Raji (cell line): ENCODE data around the gene TTLL6.

ENCODE experiments used
- POLR2A ChIP-seq: IDR thresholded peaks from 2 replicates; pipeline ENCODE4 v1.6.1; 2011; ENCODE audit warnings: low read depth, low read length, control low read depth; ENCODE audit not compliant: insufficient read depth

TTLL6 gene

DNA sequence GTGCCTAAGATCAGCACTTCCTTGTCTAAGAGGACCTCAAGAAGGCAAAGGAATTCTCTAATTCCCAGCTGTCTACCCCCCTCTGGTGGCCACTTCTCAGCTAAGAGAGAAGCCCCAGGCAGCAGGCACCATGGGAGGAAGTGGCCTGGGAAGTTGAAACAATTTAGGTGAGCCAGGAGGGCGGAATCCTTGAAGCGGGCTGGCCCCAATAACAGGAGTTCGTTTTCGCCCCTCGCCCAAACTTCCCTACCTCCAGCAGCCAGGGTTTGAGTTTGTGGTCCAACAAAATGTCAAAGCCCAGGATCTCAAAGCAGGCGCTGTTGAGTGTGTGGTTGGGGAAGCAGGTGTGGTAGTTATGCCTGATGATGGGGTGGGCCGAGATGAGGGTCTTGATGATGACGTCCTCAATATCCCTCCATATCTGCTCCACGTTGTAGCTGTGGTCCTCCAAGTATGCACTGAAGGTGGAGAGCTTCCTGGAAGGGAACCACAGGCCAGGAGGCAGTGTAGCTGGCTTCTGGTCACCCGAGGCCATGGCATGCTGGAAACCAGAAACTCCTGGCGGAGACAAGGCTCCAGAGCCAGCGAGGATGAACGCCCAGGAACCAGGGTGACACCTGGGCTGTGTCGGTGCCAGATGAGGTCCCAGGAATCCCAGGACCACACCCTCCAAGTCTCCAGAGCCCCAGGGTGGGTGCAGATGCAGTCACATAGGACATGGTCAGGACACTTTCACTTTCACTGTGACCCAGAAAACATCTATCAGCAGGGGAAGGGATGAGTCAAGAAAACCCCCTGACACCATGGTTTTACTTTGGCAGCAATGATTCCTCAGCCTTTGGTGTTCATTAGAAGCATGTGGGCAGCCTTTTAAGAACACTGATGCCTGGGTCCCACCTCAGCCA is 25.6 kb downstream of the TTLL6 start:
- no peak for TF ChIP-seq POLR2A

DNA sequence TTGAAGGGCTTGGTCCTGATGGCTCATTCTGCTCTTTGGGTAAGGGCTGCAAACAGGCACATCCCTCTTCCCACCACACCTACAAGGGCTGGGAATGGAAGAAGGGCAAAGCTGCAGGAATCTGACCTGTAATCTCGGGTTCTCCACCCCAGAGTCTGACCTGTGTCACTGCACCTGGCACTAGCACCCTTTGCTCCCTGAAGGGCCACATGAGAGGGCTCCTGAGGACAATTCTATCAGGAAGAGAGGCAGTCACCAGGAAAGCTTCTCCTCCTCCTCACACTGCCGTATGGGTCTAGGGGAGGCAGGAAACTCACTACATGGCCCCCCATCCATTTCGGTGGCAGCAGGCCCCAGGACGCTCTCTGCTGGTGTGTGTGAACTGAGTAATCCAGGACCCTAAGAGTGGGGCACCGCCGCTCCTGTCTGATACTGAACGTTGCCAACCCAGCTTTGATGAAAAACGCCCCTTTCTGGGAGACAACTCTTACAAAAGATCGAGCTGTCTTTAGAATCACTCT is 26.4 kb downstream of the TTLL6 start:
- no peak for TF ChIP-seq POLR2A

DNA sequence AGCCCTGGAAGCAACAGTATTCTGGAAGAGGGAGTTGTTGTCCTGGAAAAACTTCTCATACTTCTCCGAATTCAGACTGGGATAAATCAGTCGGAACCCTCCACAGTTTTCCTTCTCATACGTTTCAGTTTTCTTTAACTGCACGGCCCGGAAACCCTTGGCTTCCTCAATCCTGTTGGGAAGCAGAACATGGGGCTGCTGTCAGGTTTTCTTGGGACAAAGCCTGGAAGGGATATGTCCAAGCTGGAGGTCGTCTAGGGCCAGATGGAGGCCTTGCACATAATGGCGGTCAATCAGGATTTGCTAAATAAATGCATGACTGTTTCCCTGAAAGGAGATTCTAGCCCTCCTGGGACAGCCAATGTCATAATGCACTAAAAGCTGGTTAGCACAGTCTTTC is 29.2 kb downstream of the TTLL6 start:
- TF ChIP-seq POLR2A, result no peak

DNA sequence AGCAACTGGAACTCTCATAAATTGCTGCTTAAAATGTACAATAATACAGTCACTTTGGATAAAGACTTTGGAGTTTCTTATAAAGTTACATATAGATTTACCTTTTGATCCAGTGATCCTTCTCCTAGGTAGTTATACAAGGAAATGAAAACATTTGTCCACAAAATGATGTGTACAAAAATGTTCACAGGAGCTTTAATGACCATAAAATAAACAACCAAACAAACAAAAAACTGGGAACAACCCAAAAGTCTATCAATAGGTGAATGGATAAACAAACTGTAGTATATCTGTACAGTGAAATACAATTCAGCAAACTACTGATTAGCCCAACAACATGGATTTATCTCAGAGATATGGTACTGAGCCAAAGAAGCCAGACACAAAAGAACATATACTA is 37.6 kb downstream of the TTLL6 start:
- no peak for TF ChIP-seq POLR2A

DNA sequence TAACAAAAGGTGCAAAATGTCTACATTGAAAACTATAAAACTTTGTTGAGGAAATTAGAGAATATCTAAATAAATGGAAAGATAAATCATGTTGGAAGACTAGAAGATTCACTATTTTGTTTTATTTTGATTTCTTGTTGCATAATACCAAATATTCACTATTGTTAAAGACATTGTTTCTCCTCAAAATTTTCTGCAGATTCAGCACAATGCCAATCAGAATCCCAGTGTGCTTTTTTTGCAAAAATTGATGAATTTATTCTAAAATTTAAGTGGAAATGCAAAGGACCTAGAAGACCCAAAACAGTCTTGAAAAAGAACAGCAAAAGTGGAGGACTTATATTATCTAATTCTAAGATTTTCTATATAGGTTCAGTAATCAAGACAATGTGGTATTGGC is 40.4 kb downstream of the TTLL6 start:
- no peak for TF ChIP-seq POLR2A

DNA sequence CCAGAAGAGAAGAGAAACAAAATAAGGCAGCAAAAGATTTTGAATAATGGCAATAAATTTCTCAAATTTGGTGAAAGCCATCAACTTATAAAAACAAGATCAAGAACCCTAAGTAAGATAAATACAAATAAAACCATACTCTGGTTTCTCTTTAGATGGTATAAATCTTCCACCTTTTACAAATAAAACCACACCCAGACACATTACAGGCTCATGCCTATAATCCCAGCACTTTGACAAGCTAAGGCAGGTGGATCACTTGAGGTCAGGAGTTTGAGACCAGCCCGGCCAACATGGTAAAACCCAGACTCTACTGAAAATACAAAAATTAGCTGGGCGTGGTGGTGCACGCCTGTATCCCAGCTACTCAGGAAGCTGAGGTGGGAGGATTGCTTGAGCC is 43.8 kb downstream of the TTLL6 start:
- TF ChIP-seq POLR2A, result no peak

DNA sequence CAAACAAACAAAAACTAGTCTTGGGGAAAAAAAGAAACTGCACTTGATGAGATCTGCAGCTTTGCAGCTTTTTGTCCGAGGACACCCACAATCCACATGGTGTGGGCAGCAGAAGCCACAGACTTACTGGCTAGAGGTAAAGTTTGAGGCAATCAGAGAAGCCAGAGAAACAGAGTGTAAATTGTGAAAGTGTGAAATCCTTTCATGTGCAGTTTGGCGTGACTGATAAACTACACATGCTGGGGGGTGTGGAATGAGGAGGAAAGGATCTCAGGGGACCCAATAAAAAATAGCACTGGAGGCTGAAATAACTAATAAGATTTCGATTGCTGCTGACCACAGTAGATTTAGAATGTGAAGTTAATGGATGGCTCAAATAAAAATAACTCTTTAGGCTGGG is 46.1 kb downstream of the TTLL6 start:
- TF ChIP-seq POLR2A, result no peak

DNA sequence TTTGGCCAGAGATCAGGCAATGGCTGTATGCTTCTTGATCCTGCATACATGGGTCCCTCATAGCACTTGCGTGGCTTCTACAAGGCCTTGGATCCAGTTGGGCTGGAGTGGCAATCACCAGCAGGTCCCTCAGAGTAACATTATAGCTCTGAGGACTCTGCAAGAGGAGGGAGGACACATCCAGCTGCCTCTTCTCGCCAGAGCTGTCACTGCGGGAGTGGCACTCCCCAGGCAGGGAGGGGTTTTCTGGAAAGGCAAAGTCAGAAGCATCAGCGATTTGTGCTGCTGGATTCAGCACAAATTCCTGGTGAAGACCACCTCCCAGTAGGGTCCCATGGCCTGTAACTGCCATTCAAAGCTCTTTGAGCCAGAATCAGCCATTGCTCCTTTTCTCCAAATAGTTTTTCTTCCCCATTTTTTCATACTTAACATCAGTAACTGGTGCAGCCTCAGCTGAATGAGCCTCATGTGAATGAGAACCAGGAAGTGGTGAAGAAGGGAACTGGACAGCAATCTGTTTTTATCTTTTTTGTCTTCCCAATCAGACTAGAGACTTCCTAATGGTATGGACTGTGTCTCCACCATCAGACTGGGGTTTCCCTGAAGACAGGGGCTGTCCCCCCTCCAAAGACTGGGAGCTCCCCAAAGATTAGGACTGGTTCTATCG is 47.9 kb downstream of the TTLL6 start:
- no peak for TF ChIP-seq POLR2A

DNA sequence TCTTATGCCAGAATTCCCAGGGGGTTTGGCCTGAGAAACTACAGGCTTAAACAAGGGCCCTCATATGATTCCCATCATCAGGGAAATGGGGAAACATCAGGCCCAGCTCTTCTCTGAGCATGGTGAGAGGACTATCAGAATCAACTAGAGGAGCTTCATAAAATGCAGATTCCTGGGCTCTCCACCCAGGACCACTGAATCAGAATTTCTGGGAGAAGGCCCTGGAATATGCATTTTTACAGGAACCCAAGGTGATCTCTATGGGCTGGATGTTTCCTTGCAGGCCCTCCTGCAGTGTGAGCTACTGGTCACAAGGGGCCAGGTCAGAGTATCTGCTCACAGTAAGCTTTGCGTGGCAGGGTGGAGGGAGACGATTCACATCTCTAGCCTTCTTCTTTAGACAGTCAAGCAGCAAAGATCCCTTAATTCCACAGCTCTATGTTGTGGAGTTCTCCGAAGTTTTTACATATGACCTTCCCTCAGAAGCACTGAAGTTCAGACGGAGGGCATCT is 49.7 kb downstream of the TTLL6 start:
- no peak for TF ChIP-seq POLR2A

DNA sequence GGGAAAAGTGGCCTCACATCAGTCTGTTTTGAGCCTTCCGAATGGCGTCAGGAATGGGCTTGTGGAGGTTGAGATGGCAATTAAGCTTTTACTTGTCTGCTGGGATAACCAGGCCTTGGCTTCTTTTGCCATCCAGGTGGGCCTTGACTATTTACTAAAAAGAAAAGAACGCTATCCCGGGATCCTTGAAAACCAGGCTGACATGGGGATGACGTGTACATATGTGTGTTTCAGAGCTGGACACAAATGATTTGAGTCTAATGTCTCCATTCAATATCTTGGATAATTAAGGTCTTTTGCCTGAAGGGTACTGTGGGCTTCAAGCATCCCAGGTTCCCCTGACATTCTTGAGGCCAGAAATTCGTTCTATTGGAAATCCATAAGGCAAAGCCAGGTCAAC is 55.9 kb downstream of the TTLL6 start:
- no peak for TF ChIP-seq POLR2A

DNA sequence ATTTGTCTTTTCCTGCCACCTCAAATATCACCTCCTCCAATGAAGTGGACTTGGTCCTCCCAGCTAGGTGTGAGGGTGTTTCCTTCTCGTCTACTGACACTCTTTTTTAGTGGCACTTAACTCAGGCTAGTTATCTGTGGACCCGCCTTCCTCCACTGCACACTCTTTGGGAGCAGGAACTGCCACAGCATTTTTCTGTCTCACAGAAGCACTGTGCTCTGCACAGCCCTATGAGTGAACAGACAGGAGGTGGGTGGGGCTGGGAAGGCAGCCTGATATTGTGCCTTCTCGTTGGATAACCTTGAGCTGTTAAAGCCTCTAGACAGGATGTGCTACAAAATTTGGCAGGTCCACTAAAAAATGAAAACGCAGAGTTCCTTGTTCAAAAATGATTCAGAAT is 56.6 kb downstream of the TTLL6 start:
- no peak for TF ChIP-seq POLR2A

DNA sequence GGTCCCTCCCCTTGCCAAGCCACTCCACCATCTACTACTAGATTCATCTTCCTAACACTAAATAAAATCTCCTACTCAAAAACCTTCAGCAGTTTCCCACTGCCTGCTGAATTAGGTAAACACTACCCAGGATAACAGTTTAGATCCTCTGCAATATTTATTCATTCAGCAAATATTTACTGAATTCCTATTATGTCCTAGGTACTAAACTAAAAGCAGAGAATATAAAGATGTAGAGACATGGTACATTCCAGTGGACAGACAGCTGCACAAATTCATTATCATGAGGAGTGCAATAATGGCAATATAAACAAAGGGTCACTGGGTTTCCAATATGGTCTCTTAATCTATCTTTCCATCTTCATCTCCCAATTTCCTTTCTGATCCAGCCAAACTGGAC is 57.7 kb downstream of the TTLL6 start:
- no peak for TF ChIP-seq POLR2A

DNA sequence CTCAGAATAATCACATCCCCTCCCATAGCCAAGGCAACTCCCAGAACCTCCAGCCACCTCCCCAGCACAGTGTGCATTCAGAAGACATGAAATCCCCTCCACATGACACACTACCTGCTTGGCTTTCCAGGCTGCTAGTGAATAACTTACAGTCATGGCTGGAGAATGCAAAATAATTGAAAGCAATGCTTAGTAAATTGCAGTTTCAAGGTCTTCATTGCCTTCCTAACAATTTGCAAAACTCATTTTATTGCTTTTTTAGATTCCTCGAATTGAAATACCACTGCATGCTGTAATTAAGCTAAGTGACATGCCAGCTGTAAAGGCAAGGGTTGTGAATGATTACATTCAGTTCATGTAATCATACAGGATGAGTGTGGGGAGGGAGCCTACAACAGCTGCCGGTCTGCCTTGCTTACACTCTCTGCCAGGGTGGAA is 59.5 kb downstream of the TTLL6 start:
- no peak for TF ChIP-seq POLR2A

DNA sequence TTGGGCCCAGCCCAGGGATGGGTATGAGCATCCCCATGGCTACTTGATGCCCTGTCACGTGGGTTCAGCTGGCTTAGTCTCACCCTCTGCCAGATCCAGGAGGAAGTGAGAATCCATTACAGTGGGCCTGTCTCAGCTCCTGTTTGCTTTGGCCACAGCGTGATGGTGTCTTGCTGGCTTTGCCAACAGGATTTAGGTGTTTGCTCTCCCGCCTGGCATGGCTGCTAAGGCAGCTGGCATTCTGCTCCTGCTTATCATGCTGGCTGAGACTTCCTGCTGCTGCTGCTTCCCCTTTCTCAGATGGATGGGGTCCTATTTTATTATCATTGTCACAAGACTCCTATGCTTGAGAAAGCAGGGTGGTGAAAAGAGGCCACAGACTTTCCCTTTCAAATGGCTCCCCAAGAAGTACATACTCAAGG is 60.2 kb downstream of the TTLL6 start:
- no peak for TF ChIP-seq POLR2A

DNA sequence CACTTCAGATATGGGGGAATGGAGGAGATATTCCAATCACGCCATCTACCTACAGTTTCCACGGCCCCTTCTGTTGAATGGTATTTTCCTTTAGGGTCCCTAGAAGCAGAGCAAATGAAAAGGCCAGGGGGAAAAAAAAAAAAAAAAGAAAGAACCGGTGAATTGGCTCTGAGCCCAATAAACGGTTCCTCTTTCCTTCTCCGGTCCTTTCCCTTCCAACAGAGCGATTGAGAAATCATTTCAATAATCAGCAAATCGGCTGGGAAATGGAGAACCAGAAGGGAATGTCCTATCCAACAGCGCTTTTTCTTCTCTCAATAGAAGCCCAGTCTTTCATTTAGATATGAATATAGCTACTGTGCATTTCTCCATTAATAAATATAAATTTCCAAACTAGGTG is 61.7 kb downstream of the TTLL6 start:
- TF ChIP-seq POLR2A, result no peak

DNA sequence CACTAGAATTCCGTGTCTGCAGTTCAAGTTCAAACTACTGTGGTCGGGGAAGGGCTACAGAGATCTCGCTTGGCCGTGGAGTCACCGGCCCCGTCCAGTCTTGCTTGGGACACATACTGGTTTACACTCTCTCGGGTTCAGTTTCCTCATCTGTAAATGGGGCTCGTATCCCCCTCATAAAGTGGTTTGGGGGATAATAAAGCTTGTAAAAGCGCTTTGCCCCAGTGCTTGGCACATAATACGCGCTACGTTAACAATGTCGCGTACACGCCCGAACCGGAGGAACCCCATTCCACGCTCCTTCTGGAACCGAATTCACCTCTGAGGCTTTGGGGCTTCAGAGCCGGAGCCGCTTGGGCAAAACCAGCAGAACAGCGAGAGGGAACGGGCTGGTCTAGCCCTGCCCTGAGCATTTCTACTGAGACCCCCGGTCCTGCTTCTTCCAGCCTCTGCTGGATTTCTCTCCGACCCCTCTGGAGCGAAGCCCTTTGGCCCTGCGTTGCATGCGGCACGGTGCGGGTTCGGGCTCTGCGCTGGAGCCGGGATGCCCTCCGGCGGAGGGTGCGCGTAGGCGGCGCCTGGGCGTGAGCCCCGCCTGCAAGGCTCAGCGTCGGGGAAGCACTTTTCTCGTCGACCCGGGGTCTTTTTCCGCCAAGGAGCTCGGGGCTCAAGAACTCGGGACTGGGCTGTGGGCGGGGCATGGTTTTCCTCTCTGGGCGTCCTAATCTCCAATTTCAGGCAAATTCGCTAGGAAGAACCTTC is 62.3 kb downstream of the TTLL6 start:
- TF ChIP-seq POLR2A, result no peak
